Measurements from ENCODE around the gene SLX9. TPM values are rescaled to one million over a fixed set of nuclear protein-coding genes. Genes with fewer than 3 reads are reported as not detected.

The SLX9 gene
- total and polyA plus RNA-seq, 2 experiments from 2014 or later = 25.6 to 35.8 TPM

GRCh38 chr21:44892095-44892494 lies 47.7 kb upstream of the SLX9 start:
- in situ Hi-C loops (cut with MboI) = no loop called here
- no peak overlapping the region for H3K9ac ChIP-seq
- no peak overlapping the region for H3K4me2 ChIP-seq (ENCODE audit: unreplicated experiment)
- 71 to 72% methylated on average over 16 to 17 of the region's 19 CpGs for whole genome bisulfite sequencing, 2 experiments (ENCODE audit: low coverage in 1 of 2, low lambda C conversion rate in 2 of 2, missing lambda C conversion rate in 2 of 2)
- H3K36me3 ChIP-seq (ENCODE audit: low read depth) = no peaks in the 10 kb centered on the region
- no peaks in the 10 kb centered on the region for H3K9me2 ChIP-seq (ENCODE audit: insufficient read depth)
- no peak for DNase-seq
- H4K20me1 ChIP-seq (ENCODE audit: insufficient read depth) = no peaks in the 10 kb centered on the region
- no peaks in the 10 kb centered on the region for H3K27me3 ChIP-seq (replicated peaks; ENCODE audit: insufficient read depth)
- no peaks in the 10 kb centered on the region for H3F3A ChIP-seq (ENCODE audit: insufficient read depth)
- H2AFZ ChIP-seq = no peak overlapping the region
- no peak overlapping the region for H3K4me3 ChIP-seq
- TF ChIP-seq EZH2phosphoT487 (IDR thresholded peaks at IDR 0.05; ENCODE audit: insufficient read depth, low read depth) (no peak), EZH2 (IDR thresholded peaks at IDR 0.05; ENCODE audit: insufficient read depth, poor library complexity, severe bottlenecking) (no peak)
- no peak overlapping the region for H3K27ac ChIP-seq
- no peaks in the 10 kb centered on the region for H3K79me2 ChIP-seq (ENCODE audit: insufficient read depth)
- H3K4me1 ChIP-seq (ENCODE audit: insufficient read depth) = no peaks in the 10 kb centered on the region
- no peaks in the 10 kb centered on the region for H3K9me3 ChIP-seq (ENCODE audit: low read depth)

DNA sequence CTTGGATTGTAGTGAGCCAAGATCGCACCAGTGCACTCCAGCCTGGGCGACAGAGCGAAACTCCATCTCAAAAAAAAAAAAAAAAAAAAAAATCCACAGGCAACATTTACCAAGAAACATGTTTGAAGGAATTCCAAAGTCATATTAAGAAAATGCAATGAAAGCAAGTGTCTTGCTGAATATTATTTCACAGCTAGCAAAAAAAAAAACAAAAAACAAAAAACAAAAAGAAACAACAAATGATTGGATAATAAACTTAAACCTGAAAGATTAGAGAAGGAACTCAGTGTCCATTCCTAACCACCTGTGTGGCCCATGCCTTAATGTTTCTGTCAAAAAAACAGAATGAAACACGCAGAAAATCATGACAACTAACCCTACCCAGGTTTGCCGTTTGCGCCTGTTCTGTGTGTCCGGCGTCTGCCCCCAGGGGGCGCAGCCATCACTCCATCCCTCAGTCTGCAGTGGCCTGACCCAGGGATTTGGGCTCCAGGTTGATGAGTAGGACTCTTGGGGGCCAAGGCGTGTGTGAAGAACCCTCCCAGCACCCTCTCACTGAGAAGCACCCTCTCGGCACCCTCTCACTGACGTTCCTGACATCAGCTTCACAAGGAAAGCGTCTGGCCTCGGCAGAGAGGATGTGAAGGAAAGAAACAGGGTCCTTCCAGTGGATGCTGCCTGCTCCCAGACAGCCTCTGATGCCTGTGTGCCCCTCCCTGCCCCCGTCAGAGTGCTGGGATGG lies 47.1 kb upstream of the SLX9 start:
- Histone ChIP-seq H3K79me2 (ENCODE audit: insufficient read depth) (no peaks in the 10 kb centered on the region), H3F3A (ENCODE audit: insufficient read depth) (no peaks in the 10 kb centered on the region), H3K4me2 (ENCODE audit: unreplicated experiment) (no peak overlapping the region), H3K9me3 (ENCODE audit: low read depth) (no peaks in the 10 kb centered on the region), H3K4me3 (no peak overlapping the region), H3K27me3 (replicated peaks; ENCODE audit: insufficient read depth) (no peaks in the 10 kb centered on the region), H3K9me2 (ENCODE audit: insufficient read depth) (no peaks in the 10 kb centered on the region), H3K4me1 (ENCODE audit: insufficient read depth) (no peaks in the 10 kb centered on the region), H3K9ac (no peak overlapping the region), H4K20me1 (ENCODE audit: insufficient read depth) (no peaks in the 10 kb centered on the region), H3K27ac (no peak overlapping the region), H2AFZ (no peak overlapping the region), H3K36me3 (ENCODE audit: low read depth) (no peaks in the 10 kb centered on the region)
- TF ChIP-seq EZH2 (IDR thresholded peaks at IDR 0.05; ENCODE audit: insufficient read depth, poor library complexity, severe bottlenecking) (no peak), EZH2phosphoT487 (IDR thresholded peaks at IDR 0.05; ENCODE audit: insufficient read depth, low read depth) (no peak)
- in situ Hi-C loops (cut with MboI) = no loop called here
- 35 to 36% methylated on average over 15 of the region's 15 CpGs for WGBS, 2 experiments (ENCODE audit: low coverage in 1 of 2, low lambda C conversion rate in 2 of 2, missing lambda C conversion rate in 2 of 2)
- DNase-seq = peak; percentile 71

DNA sequence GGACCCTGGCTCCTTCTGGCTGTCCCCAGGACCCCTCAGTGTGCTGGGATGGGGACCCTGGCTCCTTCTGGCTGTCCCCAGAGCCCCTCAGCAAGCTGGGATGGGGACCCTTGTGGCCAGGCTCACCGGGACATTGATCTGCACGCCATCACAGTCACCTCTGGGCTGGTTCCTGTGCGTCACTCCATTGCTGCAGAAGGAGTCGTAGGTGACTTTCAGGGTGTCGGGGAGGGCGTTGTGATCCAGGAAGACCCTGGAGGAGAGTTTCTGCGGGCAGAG lies 46.6 kb upstream of the SLX9 start:
- DNase-seq = no peak
- Histone ChIP-seq H4K20me1 (ENCODE audit: insufficient read depth) (no peaks in the 10 kb centered on the region), H3K9me2 (ENCODE audit: insufficient read depth) (no peaks in the 10 kb centered on the region), H3K4me1 (ENCODE audit: insufficient read depth) (no peaks in the 10 kb centered on the region), H3K36me3 (ENCODE audit: low read depth) (no peaks in the 10 kb centered on the region), H3F3A (ENCODE audit: insufficient read depth) (no peaks in the 10 kb centered on the region), H3K79me2 (ENCODE audit: insufficient read depth) (no peaks in the 10 kb centered on the region), H3K9ac (no peak overlapping the region), H2AFZ (no peak overlapping the region), H3K27me3 (replicated peaks; ENCODE audit: insufficient read depth) (no peaks in the 10 kb centered on the region), H3K27ac (no peak overlapping the region), H3K9me3 (ENCODE audit: low read depth) (no peaks in the 10 kb centered on the region), H3K4me3 (no peak overlapping the region), H3K4me2 (ENCODE audit: unreplicated experiment) (no peak overlapping the region)
- WGBS, 2 experiments (ENCODE audit: low coverage in 1 of 2, low lambda C conversion rate in 2 of 2, missing lambda C conversion rate in 2 of 2) = 76 to 78% methylated on average over 7 of the region's 7 CpGs
- in situ Hi-C loops (cut with MboI) = no loop called here
- TF ChIP-seq EZH2 (IDR thresholded peaks at IDR 0.05; ENCODE audit: insufficient read depth, poor library complexity, severe bottlenecking) = no peak
- no peak for TF ChIP-seq EZH2phosphoT487 (IDR thresholded peaks at IDR 0.05; ENCODE audit: insufficient read depth, low read depth)

- Histone ChIP-seq H3K9me2 (ENCODE audit: insufficient read depth) (no peaks in the 10 kb centered on the region), H3K36me3 (ENCODE audit: low read depth) (no peaks in the 10 kb centered on the region), H3K4me3 (no peak overlapping the region), H3K9ac (no peak overlapping the region), H3K4me2 (ENCODE audit: unreplicated experiment) (no peak overlapping the region), H3K4me1 (ENCODE audit: insufficient read depth) (no peaks in the 10 kb centered on the region), H3K27me3 (replicated peaks; ENCODE audit: insufficient read depth) (no peaks in the 10 kb centered on the region), H3K27ac (no peak overlapping the region), H3K9me3 (ENCODE audit: low read depth) (no peaks in the 10 kb centered on the region), H3F3A (ENCODE audit: insufficient read depth) (no peaks in the 10 kb centered on the region), H3K79me2 (ENCODE audit: insufficient read depth) (no peaks in the 10 kb centered on the region), H2AFZ (no peak overlapping the region), H4K20me1 (ENCODE audit: insufficient read depth) (no peaks in the 10 kb centered on the region)
- no peak for DNase-seq
- WGBS, 2 experiments (ENCODE audit: low coverage in 1 of 2, low lambda C conversion rate in 2 of 2, missing lambda C conversion rate in 2 of 2) = 82 to 87% methylated on average over 15 of the region's 15 CpGs
- in situ Hi-C loops (cut with MboI) = no loop called here
- TF ChIP-seq EZH2phosphoT487 (IDR thresholded peaks at IDR 0.05; ENCODE audit: insufficient read depth, low read depth) (no peak), EZH2 (IDR thresholded peaks at IDR 0.05; ENCODE audit: insufficient read depth, poor library complexity, severe bottlenecking) (no peak)
Observed at GRCh38 chr21:44893948-44894656, 45.7 kb upstream of the SLX9 start.

Data from GM23248 (cell line).